Neural cell (in vitro differentiated cells): ENCODE results near the gene MSI2. TPM values are rescaled to one million over a fixed set of nuclear protein-coding genes. Genes with fewer than 3 reads are reported as not detected.
"Not testable (repeated sequence)": the region's sequence is repeated elsewhere in the genome, so short reads cannot be mapped to it uniquely, and the experiment has no call there.

Experiments
- H2AFZ ChIP-seq: fragments of 200-600, 300-800 bp; sonication (generic), shearing (Covaris generic); 2 replicates; pipeline ENCODE4 v1.6.0; 2014; ENCODE audit warnings: low read depth, mild to moderate bottlenecking, antibody characterized with exemption, low read length, moderate library complexity
- H3F3A ChIP-seq: fragments of 200-600 bp; shearing (Covaris generic); 2 replicates; pipeline ENCODE4 v1.6.1; 2016; ENCODE audit warnings: mild to moderate bottlenecking, moderate library complexity, mixed read lengths, antibody characterized with exemption, low read length; ENCODE audit not compliant: insufficient read depth, poor library complexity, severe bottlenecking
- H3K27ac ChIP-seq: fragments of 200-600, 300-800 bp; sonication (generic), shearing (Covaris generic); 2 replicates; pipeline ENCODE4 v1.5.1; 2014; ENCODE audit warnings: mild to moderate bottlenecking, low read length, moderate library complexity
- H3K27me3 ChIP-seq: fragments of 300-800, 200-600 bp; sonication (generic), shearing (Covaris generic); 2 replicates; pipeline ENCODE4 v1.6.0; 2014; ENCODE audit warnings: mild to moderate bottlenecking, low read depth, low read length, moderate library complexity; ENCODE audit not compliant: insufficient read depth
- H3K36me3 ChIP-seq: fragments of 300-800, 200-600 bp; sonication (generic), shearing (Covaris generic); 2 replicates; pipeline ENCODE4 v1.5.1; 2014; ENCODE audit warnings: mild to moderate bottlenecking, antibody characterized with exemption, low read length, moderate library complexity; ENCODE audit not compliant: insufficient read depth
- H3K4me2 ChIP-seq: fragments of 300-800, 200-600 bp; sonication (generic), shearing (Covaris generic); 2 replicates; pipeline ENCODE4 v1.6.0; 2014; ENCODE audit warnings: mild to moderate bottlenecking, low read length
- H3K4me3 ChIP-seq: fragments of 300-800, 200-600 bp; sonication (generic), shearing (Covaris generic); 2 replicates; pipeline ENCODE4 v1.5.1; 2014; ENCODE audit warnings: mild to moderate bottlenecking, low read length, moderate library complexity
- H3K79me2 ChIP-seq: fragments of 200-600 bp; shearing (Covaris generic); replicated peaks from 2 replicates; pipeline ENCODE4 v1.6.0; 2014; ENCODE audit warnings: mild to moderate bottlenecking, low read length, moderate library complexity; ENCODE audit not compliant: insufficient read depth
- H3K9ac ChIP-seq: fragments of 300-800, 200-600 bp; sonication (generic), shearing (Covaris generic); 2 replicates; pipeline ENCODE4 v1.6.1; 2016; ENCODE audit warnings: mild to moderate bottlenecking, low read length, mixed read lengths
- H3K9me2 ChIP-seq: fragments of 200-600 bp; shearing (Covaris generic); 2 replicates; pipeline ENCODE4 v1.6.1; 2016; ENCODE audit warnings: mild to moderate bottlenecking, low read length, mixed read lengths; ENCODE audit not compliant: insufficient read depth
- H3K9me3 ChIP-seq: fragments of 200-600, 300-800 bp; sonication (generic), shearing (Covaris generic); 2 replicates; pipeline ENCODE4 v1.6.1; 2016; ENCODE audit warnings: mild to moderate bottlenecking, mixed run types, low read length, moderate library complexity, mixed read lengths
- H4K20me1 ChIP-seq: fragments of 200-600 bp; shearing (Covaris generic); 2 replicates; pipeline ENCODE4 v1.6.1; 2016; ENCODE audit warnings: mild to moderate bottlenecking, mixed run types; ENCODE audit not compliant: insufficient read depth
- CTCF ChIP-seq: fragments of 450-650 bp; IDR thresholded peaks from 2 replicates; pipeline ENCODE4 v1.5.1; 2014; ENCODE audit warnings: antibody characterized with exemption, mild to moderate bottlenecking, moderate library complexity; ENCODE audit not compliant: poor library complexity, severe bottlenecking
- EP300 ChIP-seq: fragments of 450-650 bp; conservative IDR thresholded peaks from 2 replicates; pipeline ENCODE4 v1.6.1; 2014; ENCODE audit warnings: antibody characterized with exemption, mild to moderate bottlenecking, moderate library complexity; ENCODE audit not compliant: poor library complexity, severe bottlenecking
- EZH2 ChIP-seq: fragments of 200-600, 300-800 bp; shearing (Covaris generic), sonication (generic); IDR thresholded peaks from 2 replicates; pipeline ENCODE4 v1.6.1; 2014; ENCODE audit warnings: antibody characterized with exemption, low read length, borderline replicate concordance, mild to moderate bottlenecking; ENCODE audit not compliant: insufficient read depth, poor library complexity, severe bottlenecking
- MXI1 ChIP-seq: fragments of 450-650 bp; conservative IDR thresholded peaks from 2 replicates; pipeline ENCODE4 v1.6.1; 2014; ENCODE audit warnings: antibody characterized with exemption, mild to moderate bottlenecking; ENCODE audit not compliant: poor library complexity, severe bottlenecking
- POLR2AphosphoS5 ChIP-seq: IDR thresholded peaks from 2 replicates; pipeline ENCODE4 v1.6.1; 2012
- RAD21 ChIP-seq: fragments of 450-650 bp; conservative IDR thresholded peaks from 2 replicates; pipeline ENCODE4 v1.6.1; 2014; ENCODE audit warnings: antibody characterized with exemption, mild to moderate bottlenecking, moderate library complexity
- REST ChIP-seq: IDR thresholded peaks from 2 replicates; pipeline ENCODE4 v1.6.1; 2012; ENCODE audit warnings: borderline replicate concordance
- SMC3 ChIP-seq: fragments of 450-650 bp; conservative IDR thresholded peaks from 2 replicates; pipeline ENCODE4 v1.6.1; 2014; ENCODE audit warnings: antibody characterized with exemption, mild to moderate bottlenecking, moderate library complexity; ENCODE audit not compliant: poor library complexity
- TAF1 ChIP-seq: IDR thresholded peaks from 2 replicates; pipeline ENCODE4 v1.6.1; 2012; ENCODE audit warnings: low read depth
- polyA plus RNA-seq: library from polyadenylated mRNA; depleted of rRNA; stranded (reverse); fragments of >200 nt; gene quantifications from 2 replicates; pipeline ENCODE4 v1.2.3, GENCODE V29; 2014

Gene MSI2
- polyA plus RNA-seq, 1 donor from 2014 or later = 61.4 TPM

- no peak for TF ChIP-seq REST
- TF ChIP-seq MXI1 = no peak
- TF ChIP-seq EZH2 = no peak
- Histone ChIP-seq H3K4me3 (no peak overlapping the region), H3K27me3 (no peaks in the 10 kb centered on the region), H3K9me2 (no peaks in the 10 kb centered on the region), H3K9me3 (no peaks in the 10 kb centered on the region), H3F3A (no peaks in the 10 kb centered on the region), H2AFZ (no peak overlapping the region), H4K20me1 (no peaks in the 10 kb centered on the region), H3K4me2 (no peak overlapping the region), H3K9ac (no peak overlapping the region), H3K27ac (no peak overlapping the region), H3K36me3 (no peaks in the 10 kb centered on the region), H3K79me2 (no peaks in the 10 kb centered on the region)
These were observed 363.0 kb downstream of the MSI2 start for GRCh38 chr17:57619061-57619937.

- no peak overlapping the region for H3K4me3 ChIP-seq
- no peaks in the 10 kb centered on the region for H3F3A ChIP-seq
- H3K9me2 ChIP-seq = no peaks in the 10 kb centered on the region
- no peaks in the 10 kb centered on the region for H3K9me3 ChIP-seq
- no peak overlapping the region for H3K9ac ChIP-seq
- H2AFZ ChIP-seq = no peak overlapping the region
- no peak overlapping the region for H3K4me2 ChIP-seq
- H3K79me2 ChIP-seq = no peaks in the 10 kb centered on the region
- TF ChIP-seq EP300 = no peak
- TF ChIP-seq MXI1 = no peak
- TF ChIP-seq REST = no peak
- TF ChIP-seq TAF1 = no peak
- no peak for TF ChIP-seq RAD21
- TF ChIP-seq POLR2AphosphoS5 = no peak
- no peak for TF ChIP-seq EZH2
- no peak for TF ChIP-seq SMC3
- no peak for TF ChIP-seq CTCF
- no peak overlapping the region for H3K27ac ChIP-seq
- H3K27me3 ChIP-seq = no peaks in the 10 kb centered on the region
- no peaks in the 10 kb centered on the region for H4K20me1 ChIP-seq
- H3K36me3 ChIP-seq = no peaks in the 10 kb centered on the region
These were observed 364.3 kb downstream of the MSI2 start for GRCh38 chr17:57620576-57620975.

- H3F3A ChIP-seq, H3K36me3 ChIP-seq, H2AFZ ChIP-seq, H3K79me2 ChIP-seq, H3K9ac ChIP-seq, H3K9me3 ChIP-seq, H3K27me3 ChIP-seq, H3K27ac ChIP-seq, H3K9me2 ChIP-seq, H3K4me3 ChIP-seq, H3K4me2 ChIP-seq, H4K20me1 ChIP-seq: not testable (repeated sequence)
These were observed 365.5 kb downstream of the MSI2 start for GRCh38 chr17:57621791-57622190.
